ENCODE data around the gene PRSS12. TPM values are rescaled to one million over a fixed set of nuclear protein-coding genes. Genes with fewer than 3 reads are reported as not detected.

Gene PRSS12
- total and polyA plus RNA-seq, 2 donors from 2014 or later, result 0.54 to 1.1 TPM

- no peak for FAIRE-seq
- H3K4me3 ChIP-seq (ENCODE audit: low read length in 3 of 3), result no peak overlapping the region
- TF ChIP-seq CTCF (IDR thresholded peaks at IDR 0.05; ENCODE audit: borderline replicate concordance, extremely low read depth, insufficient read depth), result no peak
- H3K9me3 ChIP-seq (ENCODE audit: control insufficient read depth in 2 of 3, insufficient read depth in 1 of 3, low read length in 3 of 3), result no peaks in the 10 kb centered on the region
- no peak overlapping the region for H3K27ac ChIP-seq (ENCODE audit: low read depth in 2 of 2, low read length in 2 of 2)
- no peaks in the 10 kb centered on the region for H3K27me3 ChIP-seq (ENCODE audit: control insufficient read depth, insufficient read depth, low read length)
- no peaks in the 10 kb centered on the region for H3K36me3 ChIP-seq (ENCODE audit: control insufficient read depth in 2 of 3, insufficient read depth in 3 of 3, low read length in 3 of 3)
- DNase-seq, result no peak
- H3K4me1 ChIP-seq (ENCODE audit: control insufficient read depth in 2 of 3, insufficient read depth in 2 of 3, low read depth in 1 of 3, low read length in 3 of 3), result no peaks in the 10 kb centered on the region
- intact Hi-C loops (cut with DNase I), result no loop called here
- H3K9ac ChIP-seq (ENCODE audit: low read length in 3 of 3), result no peak overlapping the region
These were observed 117.2 kb downstream of the PRSS12 start for GRCh38 chr4:118235566-118236120.

All from kidney (tissue), 14 donors.